Mucosa of rectum (tissue), 2 donors: ENCODE results near the gene LENG8.
"Not testable (repeated sequence)": the region's sequence is repeated elsewhere in the genome, so short reads cannot be mapped to it uniquely, and the experiment has no call there.

ENCODE experiments used
- H3K27ac ChIP-seq, 2 donors: one replicate each; pipeline ENCODE4 v1.7.0; 2013; ENCODE audit warnings: inconsistent platforms in 2 of 2, low read depth in 2 of 2, low read length in 2 of 2
- H3K27me3 ChIP-seq, 2 donors: one replicate each; pipeline ENCODE4 v1.7.0; 2013; ENCODE audit warnings: low read length in 2 of 2; ENCODE audit not compliant: control insufficient read depth in 2 of 2, insufficient read depth in 2 of 2
- H3K36me3 ChIP-seq, 2 donors: one replicate each; pipeline ENCODE4 v1.7.0; 2013; ENCODE audit warnings: low read length in 2 of 2; ENCODE audit not compliant: control insufficient read depth in 2 of 2, insufficient read depth in 2 of 2
- H3K4me1 ChIP-seq, 2 donors: one replicate each; pipeline ENCODE4 v1.7.0; 2013; ENCODE audit warnings: low read length in 2 of 2, mild to moderate bottlenecking in 1 of 2; ENCODE audit not compliant: control insufficient read depth in 2 of 2, insufficient read depth in 2 of 2
- H3K4me3 ChIP-seq, 2 donors: one replicate each; pipeline ENCODE4 v1.7.0; 2013; ENCODE audit warnings: low read length in 2 of 2
- H3K9ac ChIP-seq, 2 donors: one replicate each; pipeline ENCODE4 v1.7.0; 2013; ENCODE audit warnings: low read length in 2 of 2, low read depth in 1 of 2, mild to moderate bottlenecking in 1 of 2
- H3K9me3 ChIP-seq, 2 donors: one replicate each; pipeline ENCODE4 v1.7.0; 2013; ENCODE audit warnings: low read length in 2 of 2; ENCODE audit not compliant: control insufficient read depth in 2 of 2
- donor health status: healthy.
- donor health status: Normal muscosa, but diverticular disease.

The LENG8 gene

DNA sequence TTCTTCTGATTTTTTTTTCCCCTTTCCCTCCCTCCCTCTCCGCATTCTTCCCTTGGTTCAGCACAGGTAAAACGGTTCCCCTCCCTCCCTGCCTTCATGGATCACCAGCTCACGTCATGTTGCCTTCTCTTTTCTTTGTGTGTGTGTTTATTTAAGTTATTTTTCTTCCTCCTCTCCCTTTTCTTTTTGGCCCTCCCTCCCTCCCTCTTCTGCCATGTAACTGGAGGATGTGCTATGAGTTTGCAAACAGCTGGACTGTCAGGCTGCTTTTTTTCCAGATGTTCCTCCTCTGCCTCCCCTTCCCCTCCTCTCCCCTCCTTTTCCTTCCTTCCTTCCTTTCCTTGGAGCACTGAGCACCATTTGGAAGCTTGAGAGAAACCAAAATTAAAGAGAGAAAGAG is 12.6 kb downstream of the LENG8 start:
- Histone ChIP-seq H3K4me3 (peak overlapping the region; percentile 73 to 76), H3K9ac (peak overlapping the region; percentile 84 to 94), H3K9me3 (no peaks in the 10 kb centered on the region), H3K4me1 (peaks cover 32 to 39% of the 10 kb centered on the region in 2 donors), H3K27me3 (no peaks in the 10 kb centered on the region), H3K27ac (peak overlapping the region; percentile 99), H3K36me3 (peaks cover 41 to 42% of the 10 kb centered on the region in 2 donors)

DNA sequence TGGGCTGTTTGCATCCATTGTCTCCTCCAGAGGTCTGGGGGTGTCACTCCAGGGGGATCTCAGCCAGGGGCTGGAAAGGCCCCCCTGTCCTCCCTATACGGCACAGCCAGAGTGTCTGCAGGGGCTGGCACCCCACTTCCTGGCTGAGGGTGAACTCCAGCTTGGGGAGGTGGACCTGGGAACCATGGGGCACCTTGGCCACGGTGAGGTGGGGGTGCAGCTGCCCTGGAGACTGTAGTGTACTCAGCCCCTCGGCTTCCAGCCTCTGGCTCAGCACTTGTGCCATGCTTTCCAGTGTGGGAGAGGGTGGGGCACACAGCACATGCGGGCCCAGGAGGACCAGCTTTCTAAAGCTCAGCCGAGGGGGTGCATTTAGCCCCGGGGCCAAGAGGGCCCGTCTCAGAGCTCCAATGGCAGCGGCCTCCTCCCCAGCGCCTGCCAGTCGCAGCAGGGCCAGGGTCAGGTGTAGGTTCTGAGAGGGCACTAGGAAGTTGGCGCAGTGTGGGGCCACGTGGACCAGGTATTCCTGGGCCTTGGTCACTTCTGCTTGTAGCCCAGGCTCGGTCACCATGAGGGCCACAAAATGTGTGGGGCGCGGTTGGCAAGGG is 13.2 kb downstream of the LENG8 start:
- Histone ChIP-seq H3K9me3 (no peaks in the 10 kb centered on the region), H3K27me3 (no peaks in the 10 kb centered on the region), H3K4me3 (peak overlapping the region; percentile 73 to 76), H3K9ac (peak overlapping the region; percentile 84 to 94), H3K36me3 (peaks cover 35 to 37% of the 10 kb centered on the region in 2 donors), H3K27ac (peak overlapping the region; percentile 99), H3K4me1 (peaks cover 32 to 41% of the 10 kb centered on the region in 2 donors)

DNA sequence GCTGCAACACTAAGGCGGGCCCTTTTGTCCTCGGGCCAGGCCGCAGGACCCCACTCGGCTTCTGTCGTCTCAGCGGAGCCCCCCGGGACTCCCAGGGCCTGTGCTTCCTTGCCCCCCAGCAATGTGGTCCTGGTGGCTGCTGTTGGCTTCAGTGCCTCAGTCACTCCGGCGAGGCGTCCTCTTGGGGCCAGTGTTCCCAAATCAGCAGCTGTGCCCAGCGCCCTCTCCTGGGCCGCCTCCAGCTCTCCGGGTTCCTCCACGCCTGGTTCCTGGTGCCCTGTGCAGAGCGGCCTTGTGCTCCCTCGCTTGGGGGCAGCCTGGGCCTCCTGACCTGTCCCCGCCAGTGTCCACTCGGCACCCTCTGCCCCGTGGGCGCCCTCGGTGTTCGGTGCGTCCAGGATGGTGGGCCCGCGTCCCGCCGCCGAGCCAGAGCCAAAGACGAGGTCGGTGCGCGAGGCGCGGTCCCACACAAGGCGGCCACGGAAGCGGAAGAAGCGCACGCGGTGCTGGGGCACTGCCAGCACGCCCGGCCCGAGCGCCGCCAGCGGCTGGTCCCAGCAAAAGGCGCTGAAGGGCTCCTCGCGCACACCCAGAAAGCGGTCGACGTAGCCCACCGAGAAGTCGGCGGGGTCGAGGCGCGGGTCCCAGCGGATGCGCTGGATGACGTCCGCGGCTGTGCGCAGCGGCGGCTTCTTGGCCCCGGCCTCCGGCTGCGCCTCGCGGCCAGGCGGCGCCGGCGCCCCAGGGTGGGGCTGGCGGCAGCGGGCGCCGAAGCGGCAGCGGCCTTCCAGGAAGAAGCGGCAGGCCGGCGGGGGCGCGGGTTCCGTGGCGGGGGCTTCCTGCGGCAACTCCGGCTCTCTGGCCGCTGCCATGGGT is 13.9 kb downstream of the LENG8 start:
- peaks cover 30% of the 10 kb centered on the region in 2 donors for H3K36me3 ChIP-seq
- H3K4me1 ChIP-seq: peaks cover 32 to 45% of the 10 kb centered on the region in 2 donors
- peak overlapping the region; percentile 99 for H3K27ac ChIP-seq
- H3K9me3 ChIP-seq: no peaks in the 10 kb centered on the region
- H3K4me3 ChIP-seq: peak overlapping the region; percentile 73 to 76
- no peaks in the 10 kb centered on the region for H3K27me3 ChIP-seq
- H3K9ac ChIP-seq: peak overlapping the region; percentile 84 to 94

DNA sequence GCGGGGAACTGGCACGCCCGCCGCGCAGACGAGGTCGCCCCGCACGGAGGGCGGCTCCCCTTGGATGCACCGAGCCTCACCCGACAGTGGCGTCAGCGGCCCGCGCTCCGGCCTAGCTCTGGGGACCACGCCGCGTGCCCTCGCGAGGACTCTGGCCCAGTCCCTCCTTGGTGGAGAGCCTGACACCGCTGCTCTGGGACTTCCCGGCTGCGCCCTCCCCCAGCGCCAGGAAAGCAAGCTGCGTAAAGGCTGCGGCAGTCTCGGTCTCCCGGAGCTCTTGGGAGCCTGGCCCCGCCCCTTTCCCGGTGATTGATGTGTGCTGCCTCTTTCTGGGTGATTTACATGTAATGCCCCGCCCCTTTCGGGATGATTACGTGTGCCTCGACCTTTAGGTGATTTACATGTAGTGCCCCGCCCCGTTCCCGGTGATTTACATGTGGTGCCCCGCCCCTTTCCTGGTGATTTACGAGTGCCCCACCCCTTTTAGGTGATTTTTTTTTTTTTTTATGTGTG is 14.6 kb downstream of the LENG8 start, which contains the start of gene LENG9:
TSS of gene LENG9 (minus strand) at position 248 of the 513 bp plus-strand sequence. CDS start 252 bp downstream, outside the sequence.
- peaks cover 32 to 51% of the 10 kb centered on the region in 2 donors for H3K4me1 ChIP-seq
- no peaks in the 10 kb centered on the region for H3K27me3 ChIP-seq
- H3K36me3 ChIP-seq: peaks cover 23% of the 10 kb centered on the region in 2 donors
- peak within 1 kb of the TSS; percentile 99 for H3K27ac ChIP-seq
- peak within 1 kb of the TSS; percentile 73 to 76 for H3K4me3 ChIP-seq
- peak within 1 kb of the TSS; percentile 84 to 94 for H3K9ac ChIP-seq
- no peaks in the 10 kb centered on the region for H3K9me3 ChIP-seq

DNA sequence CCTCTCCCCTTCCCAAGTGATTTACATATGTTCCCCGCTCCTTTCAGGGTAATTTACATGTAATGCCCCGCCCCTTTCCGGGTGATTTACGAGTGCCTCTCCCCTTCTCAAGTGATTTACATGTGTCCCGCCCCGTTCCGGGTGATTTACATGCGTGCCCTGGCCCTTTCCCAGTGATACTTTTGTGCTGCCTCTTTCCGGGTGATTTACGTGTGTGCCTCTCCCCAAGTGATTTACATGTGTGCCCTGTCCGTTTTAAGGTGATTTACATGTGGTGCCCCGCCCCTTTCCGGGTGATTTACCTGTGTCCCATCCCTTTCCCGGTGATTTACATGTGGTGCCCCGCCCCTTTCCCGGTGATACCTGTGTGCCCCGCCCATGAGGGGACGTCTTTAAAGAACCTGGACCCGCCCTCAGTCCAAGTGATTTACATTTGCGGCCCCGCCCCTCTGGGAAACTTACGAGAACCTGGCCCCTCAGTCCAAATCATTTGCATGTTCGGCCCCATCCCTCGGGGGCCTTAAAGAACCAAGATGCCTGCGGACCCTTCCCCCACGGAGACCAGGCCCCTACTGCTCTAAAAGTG is 15.1 kb downstream of the LENG8 start:
- peaks cover 17 to 18% of the 10 kb centered on the region in 2 donors for H3K36me3 ChIP-seq
- peaks cover 32 to 56% of the 10 kb centered on the region in 2 donors for H3K4me1 ChIP-seq
- H3K4me3 ChIP-seq: peak overlapping the region; percentile 70 to 76
- peak overlapping the region; percentile 99 for H3K27ac ChIP-seq
- H3K27me3 ChIP-seq: no peaks in the 10 kb centered on the region
- peak overlapping the region; percentile 56 to 69 for H3K9ac ChIP-seq
- H3K9me3 ChIP-seq: no peaks in the 10 kb centered on the region

DNA sequence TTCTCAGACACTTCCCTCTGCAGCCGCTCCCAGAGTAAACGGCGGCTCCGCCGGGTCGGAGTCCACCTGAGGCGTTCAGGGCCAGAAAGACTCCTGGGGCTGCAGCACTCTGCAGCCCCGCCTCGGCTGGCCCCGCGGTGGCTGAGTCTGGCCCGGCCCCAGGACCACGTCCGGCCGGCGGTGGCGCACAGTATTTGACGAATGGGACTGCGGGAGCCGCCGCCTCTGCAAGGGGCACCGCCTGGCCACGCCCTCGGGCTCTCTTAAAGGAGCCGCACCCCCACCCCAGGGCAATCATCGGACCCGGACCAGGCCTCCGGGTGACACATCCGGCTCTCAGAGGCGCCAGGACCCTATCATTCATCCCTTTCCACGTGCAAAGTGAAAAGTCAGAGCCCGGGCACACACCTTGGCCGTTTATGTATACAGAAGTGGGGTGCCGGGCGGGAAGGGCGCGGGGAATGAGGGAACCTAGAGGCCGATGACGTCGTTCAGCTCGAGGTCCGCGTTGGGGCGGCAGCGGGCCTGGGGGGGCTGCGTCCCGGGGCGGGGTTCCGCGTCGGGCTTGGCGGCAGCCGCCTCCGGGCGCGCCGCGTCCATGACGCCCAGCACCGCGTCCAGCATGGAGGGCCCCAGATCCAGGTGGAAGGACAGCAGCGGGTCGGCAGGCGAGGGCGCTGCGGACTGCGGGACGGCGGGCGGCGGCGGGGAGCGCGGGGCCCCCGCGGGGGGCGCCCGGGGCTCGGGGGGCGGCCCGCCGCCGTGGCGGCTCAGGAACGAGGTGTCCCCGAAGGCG is 15.8 kb downstream of the LENG8 start:
- H3K9me3 ChIP-seq: no peaks in the 10 kb centered on the region
- H3K4me1 ChIP-seq: peaks cover 37 to 63% of the 10 kb centered on the region in 2 donors
- peaks cover 0 to 5% of the 10 kb centered on the region in 2 donors for H3K27me3 ChIP-seq
- H3K36me3 ChIP-seq: peaks cover 12 to 14% of the 10 kb centered on the region in 2 donors
- H3K9ac ChIP-seq: peak overlapping the region; percentile 56 to 69
- peak overlapping the region; percentile 99 for H3K27ac ChIP-seq
- H3K4me3 ChIP-seq: peak overlapping the region; percentile 70 to 76

DNA sequence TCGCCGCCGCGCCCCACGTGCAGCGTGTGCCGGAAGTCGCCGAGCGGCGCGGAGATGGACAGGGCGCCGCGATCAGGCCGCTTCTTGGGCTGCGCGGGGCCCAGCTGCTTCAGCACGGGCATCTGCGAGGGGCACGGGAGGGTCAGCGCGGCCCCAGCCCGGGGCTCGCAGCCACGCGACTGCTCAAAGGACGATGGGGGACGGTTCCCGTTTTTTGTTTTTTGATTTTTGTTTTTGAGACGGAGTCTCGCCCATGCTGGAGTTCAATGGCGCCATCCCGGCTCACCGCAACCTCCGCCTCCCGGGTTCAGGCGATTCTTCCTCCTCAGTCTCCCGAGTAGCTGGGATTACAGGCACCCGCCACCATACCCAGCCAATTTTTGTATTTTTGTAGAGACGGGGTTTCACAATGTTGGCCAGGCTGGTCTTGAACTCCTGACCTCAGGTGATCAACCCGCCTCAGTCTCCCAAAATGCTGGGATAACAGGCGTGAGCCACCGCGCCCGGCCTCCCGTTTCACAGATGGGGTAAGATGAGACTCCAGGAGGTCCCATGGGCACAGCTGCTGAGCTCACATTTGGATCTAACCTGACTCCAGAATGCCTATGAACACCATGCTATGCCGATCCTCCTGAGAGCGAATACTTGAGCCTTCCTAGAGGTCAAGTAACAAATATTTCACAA is 16.6 kb downstream of the LENG8 start:
- Histone ChIP-seq H3K4me1 (peaks cover 39 to 70% of the 10 kb centered on the region in 2 donors), H3K4me3 (no peak overlapping the region), H3K27ac (peak overlapping the region; percentile 99), H3K9me3 (no peaks in the 10 kb centered on the region), H3K27me3 (peaks cover 0 to 5% of the 10 kb centered on the region in 2 donors), H3K36me3 (peaks cover 8 to 9% of the 10 kb centered on the region in 2 donors), H3K9ac (peak overlapping the region in 1 of 2 donors; percentile 26)

DNA sequence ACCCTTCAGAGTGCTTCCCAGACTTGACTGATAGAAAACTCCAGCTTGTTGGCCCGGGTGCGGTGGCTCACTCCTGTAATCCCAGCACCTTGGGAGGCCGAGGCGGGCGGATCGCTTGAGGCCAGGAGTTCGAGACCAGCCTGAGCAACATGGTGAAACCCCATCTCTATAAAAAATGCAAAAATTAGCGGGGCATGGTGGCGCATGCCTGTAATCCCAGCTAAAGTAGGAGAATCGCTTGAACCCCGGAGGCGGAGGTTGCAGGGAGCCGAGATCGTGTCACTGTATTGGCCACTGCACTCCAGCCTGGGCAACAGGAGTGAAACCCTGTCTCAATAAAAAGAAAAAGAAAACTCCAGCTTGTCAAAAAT is 17.1 kb downstream of the LENG8 start:
- H3K27me3 ChIP-seq, H3K4me3 ChIP-seq, H3K36me3 ChIP-seq, H3K9me3 ChIP-seq: not testable (repeated sequence)
- H3K9ac ChIP-seq: peak overlapping the region in 1 of 2 donors; percentile 26
- H3K4me1 ChIP-seq: peaks cover 37 to 71% of the 10 kb centered on the region in 2 donors
- H3K27ac ChIP-seq: peak overlapping the region; percentile 99

DNA sequence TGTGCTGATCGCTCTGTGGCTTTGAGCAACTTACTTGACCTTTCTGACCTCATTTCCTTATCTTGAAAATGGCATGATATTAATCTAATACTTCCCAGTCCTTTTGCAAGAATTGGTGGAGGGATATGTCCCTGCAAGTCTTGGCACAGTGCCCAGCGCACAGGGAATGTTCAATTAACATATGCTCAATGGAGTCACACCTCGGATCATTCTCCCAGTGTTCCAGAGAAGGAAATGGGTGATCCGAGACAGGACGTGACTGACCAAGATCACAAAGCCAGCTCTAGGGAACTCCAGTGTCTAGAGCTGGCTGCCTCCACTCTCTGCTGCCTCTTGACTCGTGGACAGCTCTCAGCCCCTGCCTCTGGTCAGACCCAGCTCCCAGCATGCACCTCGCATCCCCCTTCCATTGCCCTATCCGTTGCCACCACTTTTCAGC is 20.5 kb downstream of the LENG8 start:
- H3K9me3 ChIP-seq: no peaks in the 10 kb centered on the region
- H3K9ac ChIP-seq: peak overlapping the region; percentile 87 to 98
- H3K4me3 ChIP-seq: peak overlapping the region; percentile 77 to 79
- H3K27me3 ChIP-seq: peaks cover 0 to 5% of the 10 kb centered on the region in 2 donors
- peak overlapping the region; percentile 95 to 99 for H3K27ac ChIP-seq
- peaks cover 22 to 57% of the 10 kb centered on the region in 2 donors for H3K4me1 ChIP-seq
- peaks cover 4% of the 10 kb centered on the region in 2 donors for H3K36me3 ChIP-seq
